Colonic mucosa (tissue), 4 donors: ENCODE results near the gene SMIM9. TPM values are rescaled to one million over a fixed set of nuclear protein-coding genes. Genes with fewer than 3 reads are reported as not detected.

Experiments
- DNase-seq: peaks from one replicate; pipeline ENCODE4 v3.0.0-alpha.2; 2020
- H3K27ac ChIP-seq: fragments of 200-600 bp; one replicate; pipeline ENCODE4 v1.8.0; 2021
- H3K27me3 ChIP-seq: fragments of 200-600 bp; one replicate; pipeline ENCODE4 v1.8.0; 2021
- H3K36me3 ChIP-seq: fragments of 200-600 bp; one replicate; pipeline ENCODE4 v1.8.0; 2021
- H3K4me1 ChIP-seq: fragments of 200-600 bp; one replicate; pipeline ENCODE4 v1.8.0; 2021; ENCODE audit warnings: mild to moderate bottlenecking
- H3K4me3 ChIP-seq: fragments of 200-600 bp; one replicate; pipeline ENCODE4 v1.8.0; 2021
- H3K9ac ChIP-seq, 2 donors: one replicate each; pipeline ENCODE4 v1.7.0; 2013; ENCODE audit warnings: control low read depth in 2 of 2, low read depth in 2 of 2, low read length in 2 of 2
- H3K9me3 ChIP-seq: fragments of 200-600 bp; one replicate; pipeline ENCODE4 v1.8.0; 2021
- CTCF ChIP-seq: fragments of 200-600 bp; IDR thresholded peaks from one replicate; pipeline ENCODE4 v1.8.0; 2022; ENCODE audit warnings: antibody characterized with exemption, mild to moderate bottlenecking
- intact Hi-C: fragments of 100-400 bp; cut with DNase I; formaldehyde crosslinking; loops from one replicate; pipeline ENCODE4 v1.14.1; 2022
- total RNA-seq, 2 donors: library from RNA; stranded (reverse); fragmentation: NEBNext Ultra II Directional in 1 of 2; extraction: Animal tissue kit (Norgen Biotek cat#: 25700) in 1 of 2; gene quantifications; one replicate each; pipeline ENCODE4 v1.2.1, GENCODE V29; 2021
- donor health status: healthy.
- donor health status: DM: no; HTN: no; CAD: no.
- donor health status: DM: no; HTN: no; CAD: no.

Gene SMIM9
- total RNA-seq, 2 donors from 2014 or later: not detected

DNA sequence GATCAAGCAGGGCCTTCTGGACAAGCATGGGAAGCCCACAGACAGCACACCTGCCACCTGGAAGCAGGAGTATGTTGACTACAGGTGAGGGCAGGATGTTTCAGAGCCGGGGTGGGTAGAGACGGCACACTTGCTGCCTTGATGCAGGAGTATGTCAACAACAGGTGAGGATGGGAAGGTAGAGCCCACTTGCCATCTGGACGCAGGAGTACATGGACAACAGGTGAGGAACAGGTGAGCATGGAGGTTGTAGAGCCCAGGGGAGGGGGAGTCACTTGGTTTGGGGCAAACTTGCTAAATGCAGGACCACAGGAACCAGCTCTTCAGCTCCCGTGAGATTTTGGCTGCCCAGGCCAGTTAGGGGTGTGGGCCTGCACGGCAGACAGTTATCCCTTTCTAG is 59.8 kb downstream of the SMIM9 start:
- Histone ChIP-seq H3K9me3 (no peaks in the 10 kb centered on the region), H3K27ac (no peak overlapping the region), H3K9ac (no peak overlapping the region), H3K36me3 (no peaks in the 10 kb centered on the region), H3K4me3 (no peak overlapping the region), H3K27me3 (no peaks in the 10 kb centered on the region), H3K4me1 (no peaks in the 10 kb centered on the region)
- no peak for TF ChIP-seq CTCF
- intact Hi-C loops: no loop called here
- DNase-seq: no peak

Other genes starting within 250 kb of the SMIM9 start
- not detected for gene CTAG1A, start 249.5 kb downstream of the SMIM9 start, total RNA-seq
- gene CTAG1B, start 215.4 kb downstream of the SMIM9 start, total RNA-seq: not detected
- not detected for gene CTAG2, start 181.1 kb downstream of the SMIM9 start, total RNA-seq
- 1 to 10 TPM; 1.2 to 1.4 TPM for gene GAB3, start 83.6 kb downstream of the SMIM9 start, total RNA-seq
- gene DKC1, start 71.8 kb downstream of the SMIM9 start, total RNA-seq: 10 to 100 TPM; 28.5 to 55.0 TPM
- gene MPP1, start 29.2 kb downstream of the SMIM9 start, total RNA-seq: 10 to 100 TPM; 13.0 to 24.3 TPM
- 10 to 100 TPM; 32.8 to 39.2 TPM for gene F8A1, start 51.7 kb upstream of the SMIM9 start, total RNA-seq
- gene F8, start 188.1 kb upstream of the SMIM9 start, total RNA-seq: 1 to 10 TPM; 2.3 to 3.5 TPM
- gene FUNDC2, start 192.2 kb upstream of the SMIM9 start, total RNA-seq: 10 to 100 TPM; 54.7 to 57.2 TPM
- 1 to 10 TPM; 5.6 to 6.6 TPM for gene CMC4, start 236.5 kb upstream of the SMIM9 start, total RNA-seq
- 10 to 100 TPM; 12.2 to 15.3 TPM for gene MTCP1, start 236.5 kb upstream of the SMIM9 start, total RNA-seq
- 10 to 100 TPM; 45.6 to 45.9 TPM for gene BRCC3, start 236.8 kb upstream of the SMIM9 start, total RNA-seq